ENCODE data around the gene KIF20B. TPM values are rescaled to one million over a fixed set of nuclear protein-coding genes. Genes with fewer than 3 reads are reported as not detected.

Gene KIF20B
- polyA plus RNA-seq, 1 donor (not counting 4 experiments of a cell fraction or from before 2014, with no cell fraction given): 9.2 TPM

- Histone ChIP-seq H3K4me2 (ENCODE audit: control insufficient read depth, extremely low read depth, insufficient read depth, low read depth, low read length) (no peak overlapping the region), H4K20me1 (ENCODE audit: control insufficient read depth, extremely low read depth, insufficient read depth, low read length) (no peaks in the 10 kb centered on the region), H2AFZ (ENCODE audit: control insufficient read depth, low read length) (no peak overlapping the region), H3K36me3 (ENCODE audit: control insufficient read depth in 2 of 2, extremely low read depth in 1 of 2, insufficient read depth in 2 of 2, low read length in 2 of 2) (peaks cover 0 to 3% of the 10 kb centered on the region in 2 experiments), H3K79me2 (ENCODE audit: control insufficient read depth, insufficient read depth, low read length) (no peaks in the 10 kb centered on the region), H3K9me1 (ENCODE audit: control insufficient read depth, extremely low read depth, insufficient read depth, low read length) (no peaks in the 10 kb centered on the region), H3K4me3 (ENCODE audit: control insufficient read depth in 2 of 3, extremely low read depth in 1 of 3, insufficient read depth in 2 of 3, low read depth in 1 of 3, low read length in 3 of 3) (no peak overlapping the region), H3K27ac (ENCODE audit: control insufficient read depth, insufficient read depth, low read length) (no peak overlapping the region), H3K4me1 (ENCODE audit: control insufficient read depth, extremely low read depth, insufficient read depth, low read length) (no peaks in the 10 kb centered on the region), H3K9ac (ENCODE audit: control insufficient read depth, extremely low read depth, insufficient read depth, low read length) (no peak overlapping the region), H3K27me3 (ENCODE audit: control insufficient read depth, extremely low read depth, insufficient read depth, low read length) (no peaks in the 10 kb centered on the region), H3K9me3 (ENCODE audit: control insufficient read depth, low read depth, low read length) (no peaks in the 10 kb centered on the region)
- no peak for FAIRE-seq
- dilution Hi-C loops (cut with MboI; ENCODE audit: extremely low pct_ligation_motif_present, low sequenced_read_pairs): no loop called here
- TF ChIP-seq EZH2 (IDR thresholded peaks at IDR 0.05; ENCODE audit: low read length) (no peak), CTCF (optimal IDR thresholded peaks at IDR 0.05 in 1 of 3, IDR thresholded peaks at IDR 0.05 in 1 of 3, conservative IDR thresholded peaks at IDR 0.05 in 1 of 3; ENCODE audit: extremely low read depth in 1 of 3, insufficient read depth in 2 of 3, low read length in 3 of 3) (no peak)
- no peak for DNase-seq (ENCODE audit: low read depth, low spot score)
Measured at GRCh38 chr10:89738551-89739209, 37.3 kb downstream of the KIF20B start.

- Histone ChIP-seq H3K4me2 (ENCODE audit: control insufficient read depth, extremely low read depth, insufficient read depth, low read depth, low read length) (no peak overlapping the region), H3K36me3 (ENCODE audit: control insufficient read depth in 2 of 2, extremely low read depth in 1 of 2, insufficient read depth in 2 of 2, low read length in 2 of 2) (peaks cover 3 to 5% of the 10 kb centered on the region in 2 experiments), H3K9ac (ENCODE audit: control insufficient read depth, extremely low read depth, insufficient read depth, low read length) (no peak overlapping the region), H3K79me2 (ENCODE audit: control insufficient read depth, insufficient read depth, low read length) (no peaks in the 10 kb centered on the region), H3K27me3 (ENCODE audit: control insufficient read depth, extremely low read depth, insufficient read depth, low read length) (no peaks in the 10 kb centered on the region), H3K4me1 (ENCODE audit: control insufficient read depth, extremely low read depth, insufficient read depth, low read length) (no peaks in the 10 kb centered on the region), H4K20me1 (ENCODE audit: control insufficient read depth, extremely low read depth, insufficient read depth, low read length) (no peaks in the 10 kb centered on the region), H3K27ac (ENCODE audit: control insufficient read depth, insufficient read depth, low read length) (no peak overlapping the region), H3K9me3 (ENCODE audit: control insufficient read depth, low read depth, low read length) (no peaks in the 10 kb centered on the region), H3K9me1 (ENCODE audit: control insufficient read depth, extremely low read depth, insufficient read depth, low read length) (no peaks in the 10 kb centered on the region), H3K4me3 (ENCODE audit: control insufficient read depth in 2 of 3, extremely low read depth in 1 of 3, insufficient read depth in 2 of 3, low read depth in 1 of 3, low read length in 3 of 3) (no peak overlapping the region), H2AFZ (ENCODE audit: control insufficient read depth, low read length) (no peak overlapping the region)
- dilution Hi-C loops (cut with MboI; ENCODE audit: extremely low pct_ligation_motif_present, low sequenced_read_pairs): no loop called here
- DNase-seq (ENCODE audit: low read depth, low spot score): no peak
- TF ChIP-seq CTCF (optimal IDR thresholded peaks at IDR 0.05 in 1 of 3, IDR thresholded peaks at IDR 0.05 in 1 of 3, conservative IDR thresholded peaks at IDR 0.05 in 1 of 3; ENCODE audit: extremely low read depth in 1 of 3, insufficient read depth in 2 of 3, low read length in 3 of 3) (no peak), EZH2 (IDR thresholded peaks at IDR 0.05; ENCODE audit: low read length) (no peak)
- FAIRE-seq: no peak
Measured at GRCh38 chr10:89741126-89741762, 39.9 kb downstream of the KIF20B start.

All from keratinocyte (primary cell).